Measurements from ENCODE around the gene RPL9. TPM values are rescaled to one million over a fixed set of nuclear protein-coding genes. Genes with fewer than 3 reads are reported as not detected.
"Not testable (repeated sequence)": the region's sequence is repeated elsewhere in the genome, so short reads cannot be mapped to it uniquely, and the experiment has no call there.

RPL9 gene
- total RNA-seq, 4 donors from 2014 or later, result 798 to 2,811 (median 1,122) TPM

DNA sequence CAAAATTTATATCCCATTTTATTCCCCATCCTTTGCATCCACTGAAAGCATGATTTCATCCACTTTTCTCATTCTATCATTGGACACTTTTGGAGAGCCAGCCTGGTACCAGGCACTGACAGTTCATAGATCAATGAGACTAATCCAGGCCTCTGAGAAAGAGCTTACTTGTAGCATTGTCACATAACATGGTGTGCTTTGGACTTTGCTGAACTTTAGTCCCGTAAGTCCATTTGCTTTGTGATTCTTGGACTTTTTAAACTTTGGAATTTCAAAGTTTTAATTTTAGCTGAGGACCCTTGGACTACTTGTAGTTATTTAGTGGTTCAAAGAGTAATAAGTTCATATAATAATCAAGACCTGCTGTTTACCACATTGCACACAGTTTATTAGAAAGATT is 11.7 kb upstream of the RPL9 start:
- H3K4me1 ChIP-seq, result peaks cover 0 to 2% (median 0%) of the 10 kb centered on the region in 4 donors
- H3K36me3 ChIP-seq, result peaks cover 0 to 18% (median 0%) of the 10 kb centered on the region in 3 donors
- H3K27ac ChIP-seq, result peak overlapping the region in 1 of 4 donors; percentile 40
- TF ChIP-seq, protein P1, sequence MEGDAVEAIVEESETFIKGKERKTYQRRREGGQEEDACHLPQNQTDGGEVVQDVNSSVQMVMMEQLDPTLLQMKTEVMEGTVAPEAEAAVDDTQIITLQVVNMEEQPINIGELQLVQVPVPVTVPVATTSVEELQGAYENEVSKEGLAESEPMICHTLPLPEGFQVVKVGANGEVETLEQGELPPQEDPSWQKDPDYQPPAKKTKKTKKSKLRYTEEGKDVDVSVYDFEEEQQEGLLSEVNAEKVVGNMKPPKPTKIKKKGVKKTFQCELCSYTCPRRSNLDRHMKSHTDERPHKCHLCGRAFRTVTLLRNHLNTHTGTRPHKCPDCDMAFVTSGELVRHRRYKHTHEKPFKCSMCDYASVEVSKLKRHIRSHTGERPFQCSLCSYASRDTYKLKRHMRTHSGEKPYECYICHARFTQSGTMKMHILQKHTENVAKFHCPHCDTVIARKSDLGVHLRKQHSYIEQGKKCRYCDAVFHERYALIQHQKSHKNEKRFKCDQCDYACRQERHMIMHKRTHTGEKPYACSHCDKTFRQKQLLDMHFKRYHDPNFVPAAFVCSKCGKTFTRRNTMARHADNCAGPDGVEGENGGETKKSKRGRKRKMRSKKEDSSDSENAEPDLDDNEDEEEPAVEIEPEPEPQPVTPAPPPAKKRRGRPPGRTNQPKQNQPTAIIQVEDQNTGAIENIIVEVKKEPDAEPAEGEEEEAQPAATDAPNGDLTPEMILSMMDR (IDR thresholded peaks at IDR 0.05), result no peak
- TF ChIP-seq POLR2A (IDR thresholded peaks at IDR 0.05), result no peak
- no peak for DNase-seq
- no peak overlapping the region for H3K4me3 ChIP-seq
- H3K27me3 ChIP-seq, result no peaks in the 10 kb centered on the region
- no peaks in the 10 kb centered on the region for H3K9me3 ChIP-seq

DNA sequence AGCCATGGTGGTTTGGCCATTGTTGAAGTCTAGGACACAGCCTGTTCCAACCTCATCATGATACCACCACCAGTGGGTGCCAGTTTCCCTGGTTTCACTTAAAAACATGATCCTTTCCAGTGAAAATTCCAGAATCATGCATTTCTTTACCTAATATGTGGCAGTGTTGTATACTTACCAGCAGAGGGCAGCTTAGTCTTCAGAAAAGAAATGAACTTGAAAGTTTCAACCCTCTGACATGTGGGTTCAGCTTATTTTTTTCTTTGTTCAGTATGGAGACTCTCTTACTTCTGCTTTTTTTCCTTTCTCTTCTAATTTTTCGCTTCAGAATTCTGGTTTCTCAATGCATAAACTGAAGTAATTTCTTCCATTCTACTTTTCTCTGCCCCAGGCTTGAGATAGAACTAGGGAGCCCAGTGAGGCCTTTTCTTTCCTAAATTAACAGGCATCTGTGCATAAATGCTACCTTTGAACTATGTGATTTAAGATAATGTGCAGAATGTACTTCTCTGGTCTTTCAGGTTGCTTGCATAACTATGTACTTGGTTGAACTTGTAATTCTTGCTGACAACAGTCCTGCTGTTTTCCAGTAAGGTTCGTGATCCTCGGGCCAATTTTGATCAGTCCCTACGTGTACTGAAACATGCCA is 10.8 kb upstream of the RPL9 start:
- H3K27ac ChIP-seq, result peak overlapping the region in 3 of 4 donors; percentile 25 to 50 (median 40)
- no peaks in the 10 kb centered on the region for H3K27me3 ChIP-seq
- no peak overlapping the region for H3K4me3 ChIP-seq
- H3K36me3 ChIP-seq, result peaks cover 0 to 22% (median 0%) of the 10 kb centered on the region in 3 donors
- peaks cover 0 to 2% (median 0%) of the 10 kb centered on the region in 4 donors for H3K4me1 ChIP-seq
- no peak for DNase-seq
- no peak for TF ChIP-seq POLR2A (IDR thresholded peaks at IDR 0.05)
- TF ChIP-seq, protein P1 (IDR thresholded peaks at IDR 0.05), result peak; percentile 74 to 93 (median 88)
- no peaks in the 10 kb centered on the region for H3K9me3 ChIP-seq

GRCh38 chr4:39467464-39467863 is 8.7 kb upstream of the RPL9 start:
- peaks cover 0 to 35% (median 0%) of the 10 kb centered on the region in 3 donors for H3K36me3 ChIP-seq
- H3K27me3 ChIP-seq, result no peaks in the 10 kb centered on the region
- no peak for TF ChIP-seq POLR2A (IDR thresholded peaks at IDR 0.05)
- TF ChIP-seq, protein P1 (IDR thresholded peaks at IDR 0.05), result no peak
- DNase-seq, result no peak
- H3K9me3 ChIP-seq, result no peaks in the 10 kb centered on the region
- no peak overlapping the region for H3K4me3 ChIP-seq
- H3K27ac ChIP-seq, result no peak overlapping the region
- H3K4me1 ChIP-seq, result peaks cover 0 to 2% (median 0%) of the 10 kb centered on the region in 4 donors

DNA sequence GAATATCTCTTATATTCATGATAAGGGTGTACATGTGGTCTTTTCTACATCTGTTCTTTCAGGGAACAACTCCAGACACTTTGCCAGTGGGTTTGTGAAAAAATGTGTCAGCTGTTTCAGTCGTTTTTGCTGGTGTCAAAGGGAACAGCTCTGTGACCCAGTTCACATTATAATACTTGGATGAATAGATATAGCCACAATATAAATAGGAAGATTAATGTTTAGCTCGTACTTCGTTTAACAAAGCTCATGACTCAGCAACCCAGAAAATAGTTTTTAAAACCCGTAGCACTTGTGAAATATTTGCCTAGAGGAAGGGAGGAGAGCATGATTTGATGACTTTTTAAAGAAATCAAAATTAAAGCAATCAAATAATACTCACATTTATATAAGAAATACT is 8.0 kb upstream of the RPL9 start:
- H3K4me3 ChIP-seq, result no peak overlapping the region
- DNase-seq, result no peak
- peaks cover 0 to 2% (median 0%) of the 10 kb centered on the region in 4 donors for H3K4me1 ChIP-seq
- TF ChIP-seq POLR2A (IDR thresholded peaks at IDR 0.05), result no peak
- TF ChIP-seq, protein P1 (IDR thresholded peaks at IDR 0.05), result no peak
- no peaks in the 10 kb centered on the region for H3K9me3 ChIP-seq
- peaks cover 0 to 32% (median 0%) of the 10 kb centered on the region in 3 donors for H3K36me3 ChIP-seq
- no peaks in the 10 kb centered on the region for H3K27me3 ChIP-seq
- H3K27ac ChIP-seq, result no peak overlapping the region

DNA sequence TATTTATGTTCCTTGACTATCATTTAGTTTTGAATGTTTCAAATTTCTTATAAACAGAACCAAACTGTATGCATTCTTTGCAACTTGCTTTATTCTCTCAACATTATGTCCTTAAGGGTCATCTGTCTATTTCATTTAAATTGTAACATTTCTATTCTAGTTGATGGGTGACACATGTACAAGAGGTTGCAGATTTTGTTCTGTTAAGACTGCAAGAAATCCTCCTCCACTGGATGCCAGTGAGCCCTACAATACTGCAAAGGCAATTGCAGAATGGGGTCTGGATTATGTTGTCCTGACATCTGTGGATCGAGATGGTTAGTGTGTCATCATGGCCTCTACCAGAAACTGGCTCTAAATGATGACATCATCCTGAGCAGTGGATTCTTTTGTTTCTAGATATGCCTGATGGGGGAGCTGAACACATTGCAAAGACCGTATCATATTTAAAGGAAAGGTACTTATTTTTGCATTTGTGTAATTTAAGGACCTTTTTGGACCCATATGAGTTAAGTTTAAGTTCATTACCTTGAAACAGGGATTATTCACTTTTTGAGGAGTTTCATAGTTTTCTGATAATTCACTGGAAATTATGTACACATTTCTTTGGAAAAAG is 6.3 kb upstream of the RPL9 start:
- no peak for TF ChIP-seq POLR2A (IDR thresholded peaks at IDR 0.05)
- TF ChIP-seq, protein P1 (IDR thresholded peaks at IDR 0.05), result no peak
- H3K27me3 ChIP-seq, result no peaks in the 10 kb centered on the region
- peaks cover 0 to 28% (median 0%) of the 10 kb centered on the region in 3 donors for H3K36me3 ChIP-seq

GRCh38 chr4:39458161-39458504 is 589 bp downstream of the RPL9 start:
- not testable (repeated sequence) for H3K9me3 ChIP-seq, DNase-seq, H3K27me3 ChIP-seq
- H3K36me3 ChIP-seq, result peaks cover 0 to 54% (median 0%) of the 10 kb centered on the region in 3 donors
- H3K4me1 ChIP-seq, result peaks cover 3 to 14% (median 7%) of the 10 kb centered on the region in 4 donors
- peak overlapping the region; percentile 89 to 97 (median 95) for H3K27ac ChIP-seq
- peak overlapping the region; percentile 61 to 93 (median 75) for H3K4me3 ChIP-seq

More for the DNA sequence above, 6.3 kb upstream of the RPL9 start:
- Histone ChIP-seq H3K9me3 (no peaks in the 10 kb centered on the region), H3K4me3 (no peak overlapping the region), H3K4me1 (peaks cover 0 to 2% (median under 1%) of the 10 kb centered on the region in 4 donors), H3K27ac (no peak overlapping the region)
- no peak for DNase-seq
